Activated CD8-positive, alpha-beta memory T cell treated with anti-CD3 and anti-CD28 coated beads for 24 hours (primary cell): ENCODE results near the gene LRP1-AS.
"Not testable (repeated sequence)": the region's sequence is repeated elsewhere in the genome, so short reads cannot be mapped to it uniquely, and the experiment has no call there.

Experiments
- DNase-seq: peaks from one replicate; pipeline ENCODE4 v3.0.0-alpha.2; 2020

The LRP1-AS gene

GRCh38 chr12:57138526-57139272 is 8.7 kb downstream of the LRP1-AS start:
- DNase-seq = no peak

- no peak for DNase-seq
These were observed 11.7 kb downstream of the LRP1-AS start for GRCh38 chr12:57135527-57136326.

- DNase-seq = no peak
These were observed 12.5 kb downstream of the LRP1-AS start for GRCh38 chr12:57134949-57135348.

GRCh38 chr12:57133916-57134315 is 13.5 kb downstream of the LRP1-AS start:
- DNase-seq = no peak

- DNase-seq = no peak
These were observed 14.3 kb downstream of the LRP1-AS start for GRCh38 chr12:57133013-57133569.

GRCh38 chr12:57131896-57132744 is 15.3 kb downstream of the LRP1-AS start:
- DNase-seq = no peak

GRCh38 chr12:57130941-57131340 is 16.5 kb downstream of the LRP1-AS start:
- no peak for DNase-seq

GRCh38 chr12:57129889-57130288 is 17.5 kb downstream of the LRP1-AS start:
- no peak for DNase-seq

- no peak for DNase-seq
These were observed 18.0 kb downstream of the LRP1-AS start for GRCh38 chr12:57129321-57129842.

- no peak for DNase-seq
These were observed 18.7 kb downstream of the LRP1-AS start for GRCh38 chr12:57128519-57129247.

GRCh38 chr12:57127726-57128518 is 19.5 kb downstream of the LRP1-AS start, which contains the start of gene LRP1:
Gene LRP1, plus strand, starts transcription at chr12:57128483. Its CDS starts 482 bp downstream, at chr12:57128965.
- peak; percentile 89 for DNase-seq

GRCh38 chr12:57127101-57127725 is 20.2 kb downstream of the LRP1-AS start:
- DNase-seq = peak; percentile 75

GRCh38 chr12:57126561-57126960 is 20.9 kb downstream of the LRP1-AS start:
- DNase-seq = no peak

- DNase-seq = no peak
These were observed 21.4 kb downstream of the LRP1-AS start for GRCh38 chr12:57126061-57126460.

GRCh38 chr12:57124261-57124877 is 23.1 kb downstream of the LRP1-AS start:
- DNase-seq = peak; percentile 85

- no peak for DNase-seq
These were observed 23.6 kb downstream of the LRP1-AS start for GRCh38 chr12:57123813-57124212.

GRCh38 chr12:57120718-57121117 is 26.7 kb downstream of the LRP1-AS start:
- DNase-seq = not testable (repeated sequence)

GRCh38 chr12:57119294-57120085 is 27.9 kb downstream of the LRP1-AS start:
- DNase-seq = no peak

GRCh38 chr12:57118711-57119271 is 28.6 kb downstream of the LRP1-AS start:
- no peak for DNase-seq
